ENCODE measurements around the gene SUGP1. TPM values are rescaled to one million over a fixed set of nuclear protein-coding genes. Genes with fewer than 3 reads are reported as not detected.
"Not testable (repeated sequence)": the region's sequence is repeated elsewhere in the genome, so short reads cannot be mapped to it uniquely, and the experiment has no call there.

SUGP1 gene
- total RNA-seq, 6 experiments from 2014 or later, result 37.7 to 47.0 (median 44.4) TPM

GRCh38 chr19:19352823-19353222 is 32.5 kb upstream of the SUGP1 start:
- H3K4me3 Mint-ChIP-seq, result no peak overlapping the region
- no peak overlapping the region for H3K27ac Mint-ChIP-seq
- no peaks in the 10 kb centered on the region; the same call in 1 of the 2 replicates for H3K27me3 Mint-ChIP-seq (ENCODE audit: insufficient read depth)
- no peak for TF ChIP-seq CTCF (IDR thresholded peaks at IDR 0.05)
- no peak for DNase-seq
- peaks cover 5% of the 10 kb centered on the region for H3K36me3 Mint-ChIP-seq (ENCODE audit: low read depth)
- H3K9me3 Mint-ChIP-seq, result no peaks in the 10 kb centered on the region
- no peaks in the 10 kb centered on the region for H3K4me1 Mint-ChIP-seq (ENCODE audit: low read depth)

- DNase-seq; H3K27me3 Mint-ChIP-seq (ENCODE audit: insufficient read depth); H3K4me3 Mint-ChIP-seq; H3K9me3 Mint-ChIP-seq; H3K4me1 Mint-ChIP-seq (ENCODE audit: low read depth); H3K27ac Mint-ChIP-seq: not testable (repeated sequence)
- H3K36me3 Mint-ChIP-seq (ENCODE audit: low read depth), result peaks cover 11% of the 10 kb centered on the region
Observed at GRCh38 chr19:19350756-19351155, 30.4 kb upstream of the SUGP1 start.

GRCh38 chr19:19349365-19349764 is 29.1 kb upstream of the SUGP1 start:
- no peak for TF ChIP-seq CTCF (IDR thresholded peaks at IDR 0.05)
- no peaks in the 10 kb centered on the region; the same call in 1 of the 2 replicates for H3K27me3 Mint-ChIP-seq (ENCODE audit: insufficient read depth)
- no peak overlapping the region for H3K27ac Mint-ChIP-seq
- H3K36me3 Mint-ChIP-seq (ENCODE audit: low read depth), result peaks cover 11% of the 10 kb centered on the region
- DNase-seq, result no peak
- H3K4me3 Mint-ChIP-seq, result no peak overlapping the region
- H3K9me3 Mint-ChIP-seq, result no peaks in the 10 kb centered on the region
- no peaks in the 10 kb centered on the region for H3K4me1 Mint-ChIP-seq (ENCODE audit: low read depth)

GRCh38 chr19:19348266-19348665 is 28.0 kb upstream of the SUGP1 start:
- no peak overlapping the region for H3K27ac Mint-ChIP-seq
- no peak overlapping the region for H3K4me3 Mint-ChIP-seq
- no peak for DNase-seq
- TF ChIP-seq CTCF (IDR thresholded peaks at IDR 0.05), result no peak
- H3K9me3 Mint-ChIP-seq, result no peaks in the 10 kb centered on the region
- peaks cover 11% of the 10 kb centered on the region for H3K36me3 Mint-ChIP-seq (ENCODE audit: low read depth)
- no peaks in the 10 kb centered on the region for H3K4me1 Mint-ChIP-seq (ENCODE audit: low read depth)
- H3K27me3 Mint-ChIP-seq (ENCODE audit: insufficient read depth), result no peaks in the 10 kb centered on the region; the same call in 1 of the 2 replicates

- H3K27me3 Mint-ChIP-seq (ENCODE audit: insufficient read depth), result no peaks in the 10 kb centered on the region; the same call in 1 of the 2 replicates
- DNase-seq, result no peak
- H3K9me3 Mint-ChIP-seq, result no peaks in the 10 kb centered on the region
- no peak overlapping the region for H3K27ac Mint-ChIP-seq
- no peaks in the 10 kb centered on the region for H3K4me1 Mint-ChIP-seq (ENCODE audit: low read depth)
- peaks cover 15% of the 10 kb centered on the region for H3K36me3 Mint-ChIP-seq (ENCODE audit: low read depth)
- no peak overlapping the region for H3K4me3 Mint-ChIP-seq
- no peak for TF ChIP-seq CTCF (IDR thresholded peaks at IDR 0.05)
Observed at GRCh38 chr19:19347401-19348110, 27.2 kb upstream of the SUGP1 start.

GRCh38 chr19:19345970-19346369 is 25.7 kb upstream of the SUGP1 start:
- Mint-ChIP-seq H3K27me3 (ENCODE audit: insufficient read depth) (no peaks in the 10 kb centered on the region; the same call in 1 of the 2 replicates), H3K4me3 (no peak overlapping the region), H3K4me1 (ENCODE audit: low read depth) (no peaks in the 10 kb centered on the region), H3K9me3 (no peaks in the 10 kb centered on the region), H3K36me3 (ENCODE audit: low read depth) (peaks cover 15% of the 10 kb centered on the region), H3K27ac (no peak overlapping the region)
- no peak for TF ChIP-seq CTCF (IDR thresholded peaks at IDR 0.05)
- DNase-seq, result no peak
